HG03060 (cell line): ENCODE measurements around the gene CLEC20A.
"Not testable (repeated sequence)": the region's sequence is repeated elsewhere in the genome, so short reads cannot be mapped to it uniquely, and the experiment has no call there.

Source experiments
- ATAC-seq: cut with Tn5 transposase; IDR thresholded peaks from one replicate; pipeline ENCODE4 v1.9.1; 2021; ENCODE audit warnings: low read depth, moderate number of reproducible peaks; ENCODE audit not compliant: unreplicated experiment

CLEC20A gene

GRCh38 chr1:178529364-178530036, 32.7 kb upstream of the CLEC20A start:
- no peak for ATAC-seq

GRCh38 chr1:178528953-178529335, 32.2 kb upstream of the CLEC20A start:
- ATAC-seq, result no peak

- ATAC-seq, result no peak
Measured at GRCh38 chr1:178528228-178528952, 31.6 kb upstream of the CLEC20A start.

- ATAC-seq, result no peak
Measured at GRCh38 chr1:178527117-178527516, 30.4 kb upstream of the CLEC20A start.

- no peak for ATAC-seq
Measured at GRCh38 chr1:178521241-178521640, 24.5 kb upstream of the CLEC20A start.

GRCh38 chr1:178520803-178521202, 24.0 kb upstream of the CLEC20A start:
- no peak for ATAC-seq

GRCh38 chr1:178518894-178519293, 22.1 kb upstream of the CLEC20A start:
- ATAC-seq, result no peak

- ATAC-seq, result no peak
Measured at GRCh38 chr1:178516110-178516509, 19.3 kb upstream of the CLEC20A start.

GRCh38 chr1:178513278-178513983, 16.7 kb upstream of the CLEC20A start:
- ATAC-seq, result no peak

GRCh38 chr1:178512566-178513277, 16.0 kb upstream of the CLEC20A start, which contains the start of gene TEX35:
TEX35 (plus strand) TSS chr1:178513109; CDS start chr1:178513189, 80 bp downstream.
- no peak for ATAC-seq

- ATAC-seq, result no peak
Measured at GRCh38 chr1:178510155-178510554, 13.4 kb upstream of the CLEC20A start.

- no peak for ATAC-seq
Measured at GRCh38 chr1:178509414-178510007, 12.7 kb upstream of the CLEC20A start.

GRCh38 chr1:178506669-178507068, 9.9 kb upstream of the CLEC20A start:
- no peak for ATAC-seq

GRCh38 chr1:178506177-178506576, 9.4 kb upstream of the CLEC20A start:
- no peak for ATAC-seq

- ATAC-seq, result no peak
Measured at GRCh38 chr1:178504286-178504685, 7.5 kb upstream of the CLEC20A start.

- ATAC-seq, result no peak
Measured at GRCh38 chr1:178503849-178504248, 7.1 kb upstream of the CLEC20A start.

GRCh38 chr1:178503316-178503715, 6.6 kb upstream of the CLEC20A start:
- not testable (repeated sequence) for ATAC-seq

- ATAC-seq, result no peak
Measured at GRCh38 chr1:178502856-178503255, 6.1 kb upstream of the CLEC20A start.

GRCh38 chr1:178502330-178502714, 5.6 kb upstream of the CLEC20A start:
- no peak for ATAC-seq

GRCh38 chr1:178501705-178502329, 5.1 kb upstream of the CLEC20A start:
- peak; percentile 88 for ATAC-seq
